RWPE2 (cell line): ENCODE data around the gene MBNL1.
A peak's percentile ranks its signal among the peaks of the same experiment; 100 is the strongest.

ENCODE experiments used
- ATAC-seq: fragments of 200-7000 bp; cut with Tn5 transposase; 3 replicates; pipeline ENCODE4 v1.9.1; 2021; ENCODE audit warnings: low read depth
- DNase-seq: peaks from one replicate; pipeline ENCODE4 v3.0.0-alpha.2; 2020; ENCODE audit warnings: low spot score
- H3K27ac ChIP-seq: fragments of 450-650 bp; 2 replicates; pipeline ENCODE4 v1.5.1; 2017; ENCODE audit warnings: mild to moderate bottlenecking; ENCODE audit not compliant: poor library complexity, severe bottlenecking
- H3K27me3 ChIP-seq: fragments of 250-450 bp; sonication (Bioruptor Pico); 2 replicates; pipeline ENCODE4 v1.5.1; 2021; ENCODE audit warnings: mild to moderate bottlenecking, moderate library complexity; ENCODE audit not compliant: insufficient read depth, poor library complexity, severe bottlenecking
- H3K36me3 ChIP-seq: fragments of 250-450 bp; sonication (Bioruptor Pico); 2 replicates; pipeline ENCODE4 v1.5.1; 2020; ENCODE audit warnings: low read depth, mild to moderate bottlenecking, moderate library complexity
- H3K4me1 ChIP-seq: fragments of 250-450 bp; sonication (Bioruptor Pico); 2 replicates; pipeline ENCODE4 v1.5.1; 2021; ENCODE audit warnings: mild to moderate bottlenecking, moderate library complexity; ENCODE audit not compliant: insufficient read depth, poor library complexity, severe bottlenecking
- H3K4me3 ChIP-seq: fragments of 250-450 bp; sonication (Bioruptor Pico); 2 replicates; pipeline ENCODE4 v1.5.1; 2021; ENCODE audit warnings: mild to moderate bottlenecking, moderate library complexity; ENCODE audit not compliant: severe bottlenecking
- H3K9me3 ChIP-seq: fragments of 250-450 bp; sonication (Bioruptor Pico); 2 replicates; pipeline ENCODE4 v1.5.1; 2021; ENCODE audit warnings: mild to moderate bottlenecking, moderate library complexity; ENCODE audit not compliant: severe bottlenecking
- CTCF ChIP-seq: fragments of 450-650 bp; IDR thresholded peaks from one replicate; pipeline ENCODE4 v1.5.1; 2017; ENCODE audit warnings: mild to moderate bottlenecking, moderate library complexity; ENCODE audit not compliant: poor library complexity, severe bottlenecking

Gene MBNL1

GRCh38 chr3:152497457-152497856 lies 228.7 kb downstream of the MBNL1 start:
- Histone ChIP-seq H3K9me3 (no peaks in the 10 kb centered on the region), H3K4me1 (peaks cover 6% of the 10 kb centered on the region), H3K36me3 (no peaks in the 10 kb centered on the region), H3K4me3 (no peak overlapping the region), H3K27me3 (no peaks in the 10 kb centered on the region), H3K27ac (no peak overlapping the region)
- no peak for ATAC-seq
- no peak for DNase-seq
- no peak for TF ChIP-seq CTCF

GRCh38 chr3:152497890-152498289 lies 229.2 kb downstream of the MBNL1 start:
- ATAC-seq (no peak), DNase-seq (no peak)
- no peak overlapping the region for H3K4me3 ChIP-seq
- H3K4me1 ChIP-seq, result peaks cover 6% of the 10 kb centered on the region
- H3K9me3 ChIP-seq, result no peaks in the 10 kb centered on the region
- TF ChIP-seq CTCF, result no peak
- H3K36me3 ChIP-seq, result no peaks in the 10 kb centered on the region
- no peak overlapping the region for H3K27ac ChIP-seq
- no peaks in the 10 kb centered on the region for H3K27me3 ChIP-seq

GRCh38 chr3:152499791-152500385 lies 231.2 kb downstream of the MBNL1 start:
- no peak overlapping the region for H3K4me3 ChIP-seq
- H3K9me3 ChIP-seq, result no peaks in the 10 kb centered on the region
- H3K36me3 ChIP-seq, result no peaks in the 10 kb centered on the region
- no peaks in the 10 kb centered on the region for H3K27me3 ChIP-seq
- peaks cover 6% of the 10 kb centered on the region for H3K4me1 ChIP-seq
- DNase-seq (no peak), ATAC-seq (no peak)
- no peak for TF ChIP-seq CTCF
- H3K27ac ChIP-seq, result no peak overlapping the region

GRCh38 chr3:152505926-152506325 lies 237.2 kb downstream of the MBNL1 start:
- H3K9me3 ChIP-seq, result no peaks in the 10 kb centered on the region
- no peaks in the 10 kb centered on the region for H3K27me3 ChIP-seq
- TF ChIP-seq CTCF, result no peak
- no peak overlapping the region for H3K27ac ChIP-seq
- DNase-seq, result no peak
- H3K4me1 ChIP-seq, result no peaks in the 10 kb centered on the region
- no peaks in the 10 kb centered on the region for H3K36me3 ChIP-seq
- ATAC-seq, result no peak
- no peak overlapping the region for H3K4me3 ChIP-seq

GRCh38 chr3:152508705-152509104 lies 240.0 kb downstream of the MBNL1 start:
- H3K9me3 ChIP-seq, result no peaks in the 10 kb centered on the region
- peak; percentile 51 for TF ChIP-seq CTCF
- H3K27ac ChIP-seq, result no peak overlapping the region
- H3K27me3 ChIP-seq, result no peaks in the 10 kb centered on the region
- no peaks in the 10 kb centered on the region for H3K36me3 ChIP-seq
- DNase-seq (no peak), ATAC-seq (no peak)
- no peak overlapping the region for H3K4me3 ChIP-seq
- no peaks in the 10 kb centered on the region for H3K4me1 ChIP-seq
